B cell (primary cell): ENCODE data around the gene TRIM27. TPM values are rescaled to one million over a fixed set of nuclear protein-coding genes. Genes with fewer than 3 reads are reported as not detected.

Source experiments
- ATAC-seq: fragments of 200-7000 bp; cut with Tn5 transposase; one replicate; pipeline ENCODE4 v1.10.0; 2021; ENCODE audit warnings: low read depth, mild to moderate bottlenecking, moderate number of reproducible peaks, moderate library complexity
- CTCF ChIA-PET: fragments of 350-600 bp; sonication (Branson Sonifier 250); formaldehyde crosslinking; loops from one replicate; lab custom pipeline; 2021; ENCODE audit warnings: antibody characterized with exemption, inconsistent platforms; lab: Charles Lee
- POLR2A ChIA-PET: fragments of 350-600 bp; sonication (Branson Sonifier 250); formaldehyde crosslinking; loops from one replicate; lab custom pipeline; 2021; ENCODE audit warnings: antibody characterized with exemption; lab: Charles Lee
- DNase-seq: peaks from one replicate; pipeline ENCODE4 v3.0.0; 2013
- H2AFZ ChIP-seq: 2 replicates; pipeline ENCODE4 v1.6.1; 2012; ENCODE audit warnings: mild to moderate bottlenecking, low read depth, low read length; ENCODE audit not compliant: insufficient read depth, poor library complexity, severe bottlenecking
- H3K27ac ChIP-seq, 2 donors: 1 replicate in 1 of 2; 2 replicates in 1 of 2; pipeline ENCODE4 v1.5.1; 2012 to 2013; ENCODE audit warnings: low read length in 2 of 2, mild to moderate bottlenecking in 2 of 2, moderate library complexity in 1 of 2
- H3K27me3 ChIP-seq, 4 experiments: fragments of 200-600 bp in 1 of 4; sonication (generic) in 1 of 4; replicated peaks in 1 of 4; 1 replicate in 2 of 4; 2 replicates in 2 of 4; pipeline versions ENCODE4 v1.6.1 to v1.7.0; 2013 to 2016; ENCODE audit warnings: low read length in 3 of 4, mild to moderate bottlenecking in 2 of 4, mixed read lengths in 1 of 4, moderate library complexity in 1 of 4; ENCODE audit not compliant: insufficient read depth in 4 of 4, control insufficient read depth in 3 of 4; ENCODE audit errors: control extremely low read depth in 1 of 4
- H3K36me3 ChIP-seq, 2 experiments: replicated peaks in 1 of 2; 1 replicate in 1 of 2; 2 replicates in 1 of 2; pipeline versions ENCODE4 v1.6.1 to v1.7.1; 2013; ENCODE audit warnings: low read length in 1 of 2; ENCODE audit not compliant: insufficient read depth in 2 of 2, control insufficient read depth in 1 of 2; ENCODE audit errors: control extremely low read depth in 1 of 2, extremely low read depth in 1 of 2
- H3K4me1 ChIP-seq, 2 donors: fragments of 200-600 bp in 1 of 2; sonication (generic) in 1 of 2; 1 replicate in 1 of 2; 2 replicates in 1 of 2; pipeline versions ENCODE4 v1.5.1 to v1.6.1; 2013 to 2017; ENCODE audit warnings: low read length in 2 of 2; ENCODE audit not compliant: control insufficient read depth in 2 of 2, insufficient read depth in 2 of 2
- H3K4me2 ChIP-seq: replicated peaks from 2 replicates; pipeline ENCODE3; 2012; ENCODE audit warnings: mild to moderate bottlenecking, low read depth, low read length; ENCODE audit not compliant: poor library complexity, severe bottlenecking
- H3K4me3 ChIP-seq, 5 experiments: fragments of 200-600 bp in 1 of 5; sonication (generic) in 1 of 5; 1 replicate in 3 of 5; 2 replicates in 2 of 5; pipeline versions ENCODE4 v1.5.1 to v1.7.0; 2011 to 2016; ENCODE audit warnings: low read length in 4 of 5, mild to moderate bottlenecking in 4 of 5, low read depth in 2 of 5, control low read depth in 1 of 5, moderate library complexity in 1 of 5; ENCODE audit not compliant: insufficient read depth in 1 of 5; ENCODE audit errors: control extremely low read depth in 1 of 5, extremely low read depth in 1 of 5
- H3K79me2 ChIP-seq: fragments of 200-600 bp; sonication (generic); one replicate; pipeline ENCODE4 v1.6.0; 2016; ENCODE audit warnings: low read length; ENCODE audit not compliant: control insufficient read depth, insufficient read depth
- H3K9ac ChIP-seq: fragments of 200-600 bp; sonication (generic); 2 replicates; pipeline ENCODE4 v1.6.1; 2017; ENCODE audit warnings: mild to moderate bottlenecking, low read length, moderate library complexity
- H3K9me3 ChIP-seq, 3 donors: one replicate each; pipeline versions ENCODE4 v1.6.1 to v1.7.1; 2013; ENCODE audit warnings: low read length in 2 of 3; ENCODE audit not compliant: control insufficient read depth in 2 of 3, insufficient read depth in 1 of 3; ENCODE audit errors: control extremely low read depth in 1 of 3
- H4K20me1 ChIP-seq: 2 replicates; pipeline ENCODE4 v1.6.0; 2012; ENCODE audit warnings: mild to moderate bottlenecking, low read length; ENCODE audit not compliant: insufficient read depth, control insufficient read depth, poor library complexity, severe bottlenecking
- H3K27ac Mint-ChIP-seq: one replicate; pipeline ENCODE4 v1.8.0; 2021; ENCODE audit warnings: mixed read lengths
- H3K27me3 Mint-ChIP-seq: one replicate; pipeline ENCODE4 v1.8.0; 2021; ENCODE audit warnings: mixed read lengths
- H3K4me1 Mint-ChIP-seq: one replicate; pipeline ENCODE4 v1.8.0; 2021; ENCODE audit warnings: mixed read lengths
- H3K4me3 Mint-ChIP-seq: one replicate; pipeline ENCODE4 v1.8.0; 2021; ENCODE audit warnings: mixed read lengths
- H3K9me3 Mint-ChIP-seq: one replicate; pipeline ENCODE4 v1.8.0; 2022; ENCODE audit warnings: mixed read lengths; ENCODE audit not compliant: insufficient read depth
- EZH2 ChIP-seq: IDR thresholded peaks from 2 replicates; pipeline ENCODE4 v1.6.1; 2012; ENCODE audit warnings: borderline replicate concordance, low read depth, mild to moderate bottlenecking, moderate library complexity, low read length; ENCODE audit not compliant: insufficient read depth, poor library complexity, severe bottlenecking
- WGBS: methylation state at CpG from one replicate; pipeline ENCODE4 v1.1.5; 2013; ENCODE audit warnings: missing lambda C conversion rate; ENCODE audit not compliant: insufficient coverage; 5-methylcytosine and 5-hydroxymethylcytosine counted together
- intact Hi-C: fragments of 100-400 bp; cut with micrococcal nuclease; formaldehyde crosslinking; loops from one replicate; pipeline ENCODE4 v1.10.0; 2022
- polyA plus RNA-seq: library from polyadenylated mRNA; depleted of rRNA; stranded (reverse); fragments of >200 nt; gene quantifications from 2 replicates; pipeline ENCODE4 v1.2.3, GENCODE V29; 2012
- total RNA-seq, 2 donors: library from RNA; stranded (reverse); fragments of 120-200 nt in 1 of 2; gene quantifications; 1 replicate in 1 of 2; 2 replicates in 1 of 2; pipeline versions ENCODE4 v1.2.3 to v1.2.4, GENCODE V29; 2013 to 2022
- TF ChIP-seq, protein P1 (sequence below): fragments of 200-600 bp; IDR thresholded peaks from one replicate; pipeline ENCODE4 v1.8.0; 2022; ENCODE audit warnings: antibody characterized with exemption, mild to moderate bottlenecking

Gene TRIM27
- total and polyA plus RNA-seq, 2 donors (not counting 1 experiment from before 2014, with no cell fraction given), result 48.3 to 70.0 TPM

DNA sequence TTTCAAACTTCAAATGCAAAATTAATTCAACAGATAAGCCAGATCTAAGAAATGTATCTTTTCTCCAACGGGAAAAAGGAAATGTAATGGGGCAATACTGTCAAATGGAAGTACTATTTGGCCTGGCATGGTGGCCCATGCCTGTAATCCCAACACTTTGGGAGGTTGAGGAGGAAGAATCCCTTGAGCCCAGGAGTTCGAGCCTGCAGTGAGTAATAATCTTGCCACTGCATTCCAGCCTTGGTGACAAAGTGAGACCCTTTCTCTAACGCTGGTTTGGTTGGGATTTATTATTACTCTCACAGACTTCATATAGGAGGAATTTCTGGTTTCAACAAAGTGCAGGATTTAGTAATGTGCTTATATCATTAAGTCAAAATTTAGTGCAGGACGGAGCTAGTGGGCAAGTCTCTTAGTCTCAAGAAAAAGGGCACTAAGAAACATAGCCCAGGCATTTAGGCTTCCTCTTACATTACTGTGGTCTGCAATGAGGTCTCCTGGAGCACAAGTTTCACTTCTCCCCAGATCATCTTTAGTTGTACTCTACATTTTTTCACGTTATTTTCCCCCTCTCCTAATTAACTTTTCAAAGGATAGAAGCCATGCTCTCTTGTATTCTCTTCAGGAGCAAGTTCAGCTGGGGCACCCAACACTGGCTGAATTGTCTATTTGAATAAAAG, 23.1 kb downstream of the TRIM27 start:
- TF ChIP-seq, protein P1, sequence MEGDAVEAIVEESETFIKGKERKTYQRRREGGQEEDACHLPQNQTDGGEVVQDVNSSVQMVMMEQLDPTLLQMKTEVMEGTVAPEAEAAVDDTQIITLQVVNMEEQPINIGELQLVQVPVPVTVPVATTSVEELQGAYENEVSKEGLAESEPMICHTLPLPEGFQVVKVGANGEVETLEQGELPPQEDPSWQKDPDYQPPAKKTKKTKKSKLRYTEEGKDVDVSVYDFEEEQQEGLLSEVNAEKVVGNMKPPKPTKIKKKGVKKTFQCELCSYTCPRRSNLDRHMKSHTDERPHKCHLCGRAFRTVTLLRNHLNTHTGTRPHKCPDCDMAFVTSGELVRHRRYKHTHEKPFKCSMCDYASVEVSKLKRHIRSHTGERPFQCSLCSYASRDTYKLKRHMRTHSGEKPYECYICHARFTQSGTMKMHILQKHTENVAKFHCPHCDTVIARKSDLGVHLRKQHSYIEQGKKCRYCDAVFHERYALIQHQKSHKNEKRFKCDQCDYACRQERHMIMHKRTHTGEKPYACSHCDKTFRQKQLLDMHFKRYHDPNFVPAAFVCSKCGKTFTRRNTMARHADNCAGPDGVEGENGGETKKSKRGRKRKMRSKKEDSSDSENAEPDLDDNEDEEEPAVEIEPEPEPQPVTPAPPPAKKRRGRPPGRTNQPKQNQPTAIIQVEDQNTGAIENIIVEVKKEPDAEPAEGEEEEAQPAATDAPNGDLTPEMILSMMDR, result no peak
- no peak for TF ChIP-seq EZH2
- Histone ChIP-seq H2AFZ (no peak overlapping the region), H3K4me3 (no peak overlapping the region), H4K20me1 (no peaks in the 10 kb centered on the region), H3K27me3 (no peaks in the 10 kb centered on the region), H3K4me1 (peaks cover 17 to 21% of the 10 kb centered on the region in 2 donors), H3K4me2 (no peak overlapping the region), H3K79me2 (no peaks in the 10 kb centered on the region), H3K9ac (no peak overlapping the region), H3K27ac (peak overlapping the region in 1 of 2 donors; percentile 43), H3K9me3 (no peaks in the 10 kb centered on the region), H3K36me3 (peaks cover 6 to 45% of the 10 kb centered on the region in 2 experiments)
- peak; percentile 20 for DNase-seq
- H3K4me1 Mint-ChIP-seq, result peaks cover 31% of the 10 kb centered on the region
- intact Hi-C loops, result no loop called here
- POLR2A ChIA-PET, result no interaction called here
- H3K4me3 Mint-ChIP-seq, result no peak overlapping the region
- CTCF ChIA-PET, result interaction anchor here (0.7 kb wide), 1 partner anchor 115 kb away, joined by 3 read pairs; no protein-coding TSS in a partner anchor
- peaks cover 4% of the 10 kb centered on the region for H3K27me3 Mint-ChIP-seq
- no peaks in the 10 kb centered on the region for H3K9me3 Mint-ChIP-seq
- peak overlapping the region; percentile 28 for H3K27ac Mint-ChIP-seq
- WGBS, result no CpG with 5 or more reads among the region's 5 CpGs
- no peak for ATAC-seq

DNA sequence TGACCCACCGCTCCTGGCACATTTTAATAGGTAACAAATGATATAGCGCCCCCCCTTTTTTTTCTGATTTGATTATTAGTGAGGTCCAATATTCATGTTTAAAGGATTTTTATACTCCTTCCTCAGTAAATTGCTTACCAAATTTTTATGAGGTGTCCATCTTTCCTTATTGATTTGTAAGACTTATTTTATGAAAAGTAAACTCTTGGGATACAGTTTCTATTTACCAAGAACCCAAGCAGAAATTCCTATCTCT, 25.1 kb downstream of the TRIM27 start:
- Histone ChIP-seq H3K9me3 (peaks cover 0 to 3% (median 0%) of the 10 kb centered on the region in 3 donors), H3K27me3 (no peaks in the 10 kb centered on the region), H2AFZ (no peak overlapping the region), H3K9ac (no peak overlapping the region), H3K4me2 (peak overlapping the region; percentile 72), H3K4me1 (peaks cover 17 to 21% of the 10 kb centered on the region in 2 donors), H3K27ac (no peak overlapping the region), H3K79me2 (no peaks in the 10 kb centered on the region), H3K4me3 (no peak overlapping the region), H4K20me1 (no peaks in the 10 kb centered on the region), H3K36me3 (peaks cover 4 to 25% of the 10 kb centered on the region in 2 experiments)
- ATAC-seq (no peak), DNase-seq (no peak)
- peaks cover 35% of the 10 kb centered on the region for H3K4me1 Mint-ChIP-seq
- TF ChIP-seq, protein P1, result no peak
- TF ChIP-seq EZH2, result no peak
- POLR2A ChIA-PET, result interaction anchor here (1.1 kb wide), 1 partner anchor 42 kb away, joined by 3 read pairs; no protein-coding TSS in a partner anchor
- peak overlapping the region; percentile 63 for H3K4me3 Mint-ChIP-seq
- no peak overlapping the region for H3K27ac Mint-ChIP-seq
- no CpG with 5 or more reads among the region's 2 CpGs for WGBS
- intact Hi-C loops, result no loop called here
- CTCF ChIA-PET, result interaction anchor here (0.7 to 1.0 kb wide), 3 partner anchors 13 to 1795 kb away, joined by 3 read pairs; no protein-coding TSS in a partner anchor
- no peaks in the 10 kb centered on the region for H3K9me3 Mint-ChIP-seq
- H3K27me3 Mint-ChIP-seq, result peaks cover 4% of the 10 kb centered on the region
